GM12878 (cell line): ENCODE results near the gene UROD. TPM values are rescaled to one million over a fixed set of nuclear protein-coding genes. Genes with fewer than 3 reads are reported as not detected.
"Not testable (repeated sequence)": the region's sequence is repeated elsewhere in the genome, so short reads cannot be mapped to it uniquely, and the experiment has no call there.

Source experiments
- ATAC-seq: fragments of 200-7000 bp; cut with Tn5 transposase; 3 replicates; pipeline ENCODE4 v1.9.1; 2020; ENCODE audit warnings: mild to moderate bottlenecking, moderate library complexity
- BruUV-seq: library from RNA; stranded (reverse); fragments of 400-500 nt; replicated peaks from 2 replicates; lab custom pipeline; 2021; lab: Mats Ljungman, UMichigan
- CTCF ChIA-PET: fragments of 300-600 bp; sonication (Branson Sonifier 250); formaldehyde crosslinking; extraction: SDS; loops from one replicate; lab custom pipeline; 2021; ENCODE audit warnings: inconsistent platforms; lab: Yijun Ruan, JAX
- POLR2A ChIA-PET: fragments of 350-600 bp; formaldehyde crosslinking; extraction: SDS; loops from one replicate; lab custom pipeline; 2021; ENCODE audit warnings: inconsistent platforms; lab: Charles Lee
- RAD21 ChIA-PET: fragments of 300-600 bp; sonication (Branson Sonifier 250); formaldehyde crosslinking; loops from one replicate; lab custom pipeline; 2023; ENCODE audit warnings: antibody characterized with exemption; ENCODE audit not compliant: unreplicated experiment; lab: Charles Lee
- SMC1A ChIA-PET: fragments of 300-600 bp; sonication (Branson Sonifier 250); formaldehyde crosslinking; loops from one replicate; lab custom pipeline; 2023; ENCODE audit not compliant: unreplicated experiment, uncharacterized antibody; lab: Charles Lee
- DNase-seq: peaks from one replicate; pipeline ENCODE4 v3.0.0-alpha.2; 2011; ENCODE audit warnings: low read depth, low spot score
- FAIRE-seq: peaks from 3 replicates; lab custom pipeline; 2011; peaks lifted over from hg19 to GRCh38; lab: Jason Lieb, UNC
- H2AFZ ChIP-seq: 2 replicates; pipeline ENCODE4 v1.6.0; 2011; ENCODE audit warnings: low read depth, low read length, control low read depth; ENCODE audit not compliant: control insufficient read depth
- H3K27ac ChIP-seq: 2 replicates; pipeline ENCODE4 v1.5.1; 2011; ENCODE audit warnings: control low read depth; ENCODE audit not compliant: control insufficient read depth, insufficient read depth
- H3K27me3 ChIP-seq, 2 experiments: replicated peaks in 1 of 2; 2 replicates each; pipeline versions ENCODE4 v1.6.0 to v1.6.1; 2011; ENCODE audit warnings: low read length in 1 of 2; ENCODE audit not compliant: control insufficient read depth in 2 of 2, insufficient read depth in 2 of 2
- H3K36me3 ChIP-seq, 2 experiments: 2 replicates each; pipeline ENCODE4 v1.5.1; 2011; ENCODE audit warnings: low read length in 1 of 2; ENCODE audit not compliant: control insufficient read depth in 2 of 2, insufficient read depth in 2 of 2
- H3K4me1 ChIP-seq: 2 replicates; pipeline ENCODE4 v1.6.1; 2011; ENCODE audit warnings: mild to moderate bottlenecking, low read length, moderate library complexity, mixed read lengths; ENCODE audit not compliant: control insufficient read depth, insufficient read depth
- H3K4me2 ChIP-seq: 2 replicates; pipeline ENCODE4 v1.6.0; 2011; ENCODE audit warnings: control low read depth; ENCODE audit not compliant: control insufficient read depth, insufficient read depth
- H3K4me3 ChIP-seq: fragments of 200-600 bp; sonication (generic); 2 replicates; pipeline ENCODE4 v1.5.1; 2016
- H3K79me2 ChIP-seq: 2 replicates; pipeline ENCODE4 v1.6.0; 2011; ENCODE audit warnings: low read length; ENCODE audit not compliant: control insufficient read depth, insufficient read depth
- H3K9ac ChIP-seq: 2 replicates; pipeline ENCODE4 v1.8.0; 2011; ENCODE audit warnings: low read length, control low read depth, mixed read lengths; ENCODE audit not compliant: control insufficient read depth, insufficient read depth
- H3K9me3 ChIP-seq: replicated peaks from 3 replicates; pipeline ENCODE4 v1.5.1; 2011; ENCODE audit warnings: mild to moderate bottlenecking, low read length; ENCODE audit not compliant: control insufficient read depth, insufficient read depth
- H4K20me1 ChIP-seq: 2 replicates; pipeline ENCODE4 v1.6.0; 2011; ENCODE audit not compliant: control insufficient read depth, insufficient read depth
- E4F1 ChIP-seq: fragments of 450-650 bp; IDR thresholded peaks from 2 replicates; pipeline ENCODE4 v1.6.1; 2018; ENCODE audit warnings: borderline replicate concordance, mild to moderate bottlenecking; ENCODE audit not compliant: partially characterized antibody
- EED ChIP-seq: sonication (generic); IDR thresholded peaks from 2 replicates; pipeline ENCODE4 v1.6.1; 2016; ENCODE audit warnings: antibody characterized with exemption, low read depth
- EZH2 ChIP-seq: IDR thresholded peaks from 2 replicates; pipeline ENCODE4 v1.6.1; 2012; ENCODE audit warnings: low read depth, mild to moderate bottlenecking, control low read depth, inconsistent platforms, low read length, borderline replicate concordance; ENCODE audit not compliant: control insufficient read depth
- MEF2A ChIP-seq: IDR thresholded peaks from 2 replicates; pipeline ENCODE4 v1.6.1; 2011; ENCODE audit warnings: low read depth, mild to moderate bottlenecking, low read length, moderate library complexity; ENCODE audit not compliant: insufficient read depth
- MYC ChIP-seq: IDR thresholded peaks from 2 replicates; pipeline ENCODE4 v1.6.1; 2011; ENCODE audit warnings: mild to moderate bottlenecking, low read length, moderate library complexity, inconsistent platforms; ENCODE audit not compliant: insufficient read depth, insufficient replicate concordance, insufficient read length, severe bottlenecking
- NFXL1 ChIP-seq: fragments of 450-650 bp; IDR thresholded peaks from 2 replicates; pipeline ENCODE4 v1.6.1; 2017; ENCODE audit warnings: antibody characterized with exemption, mild to moderate bottlenecking, borderline replicate concordance
- PAX5 ChIP-seq: IDR thresholded peaks from 2 replicates; pipeline ENCODE4 v1.6.1; 2011; ENCODE audit warnings: low read depth, low read length, borderline replicate concordance
- RAD21 ChIP-seq: IDR thresholded peaks from 2 replicates; pipeline ENCODE4 v1.6.1; 2011; ENCODE audit warnings: mild to moderate bottlenecking, low read depth, low read length, moderate library complexity; ENCODE audit not compliant: insufficient read depth
- SIN3A ChIP-seq: IDR thresholded peaks from 2 replicates; pipeline ENCODE4 v1.6.1; 2012; ENCODE audit warnings: low read depth, low read length, improper control_type of control experiment
- SMARCA5 ChIP-seq: fragments of 450-650 bp; IDR thresholded peaks from 2 replicates; pipeline ENCODE4 v1.6.1; 2017; ENCODE audit warnings: mild to moderate bottlenecking
- WGBS: methylation state at CpG from one replicate; pipeline ENCODE4 v1.1.6; 2016; ENCODE audit warnings: low lambda C conversion rate; ENCODE audit not compliant: insufficient replicate concordance, insufficient coverage; ENCODE audit errors: missing lambda C conversion rate; 5-methylcytosine and 5-hydroxymethylcytosine counted together
- in situ Hi-C: fragments of 300-500 bp; cut with MboI; formaldehyde crosslinking; loops from 9 replicates; pipeline ENCODE4 v1.14.3; 2018; ENCODE audit warnings: mixed read lengths
- intact Hi-C: fragments of 100-400 bp; cut with micrococcal nuclease; formaldehyde crosslinking; loops from one replicate; pipeline ENCODE4 v1.14.2; 2022; ENCODE audit not compliant: unreplicated experiment
- polyA plus RNA-seq, 11 experiments: library from polyadenylated mRNA; depleted of rRNA in 4 of 11; unstranded in 6 of 11; stranded (reverse) in 5 of 11; fragments of >200 nt; fragmentation: Nextera tagmentation in 4 of 11; fragmentation: Illumina TruSeq in 1 of 11; extraction: Ambion mirVana in 4 of 11; extraction: Trizol in 1 of 11; gene quantifications; 1 replicate in 1 of 11; 2 replicates in 10 of 11; pipeline versions ENCODE4 v1.2.1 to v1.2.3, GENCODE V29; 2011 to 2016; ENCODE audit warnings: inconsistent platforms in 2 of 11, missing spikeins in 2 of 11, low read depth in 1 of 11
- total RNA-seq, 4 experiments: library from RNA; depleted of rRNA in 3 of 4; stranded (reverse); fragments of >200 nt in 3 of 4; fragmentation: Illumina TruSeq in 1 of 4; extraction: Trizol in 1 of 4; gene quantifications; 2 replicates each; pipeline versions ENCODE4 v1.2.1 to v1.2.3, GENCODE V29; 2013 to 2021
- TF ChIP-seq, protein P1 (sequence below): fragments of 450-650 bp; IDR thresholded peaks from 2 replicates; pipeline ENCODE4 v1.6.1; 2018; ENCODE audit warnings: mild to moderate bottlenecking, low read depth, moderate library complexity; ENCODE audit not compliant: partially characterized antibody

Gene UROD
- total and polyA plus RNA-seq, 10 of the 15 experiments (the other 5 are each of a cell fraction or from before 2014, with no cell fraction given), result 65.8 to 330 (median 102) TPM

DNA sequence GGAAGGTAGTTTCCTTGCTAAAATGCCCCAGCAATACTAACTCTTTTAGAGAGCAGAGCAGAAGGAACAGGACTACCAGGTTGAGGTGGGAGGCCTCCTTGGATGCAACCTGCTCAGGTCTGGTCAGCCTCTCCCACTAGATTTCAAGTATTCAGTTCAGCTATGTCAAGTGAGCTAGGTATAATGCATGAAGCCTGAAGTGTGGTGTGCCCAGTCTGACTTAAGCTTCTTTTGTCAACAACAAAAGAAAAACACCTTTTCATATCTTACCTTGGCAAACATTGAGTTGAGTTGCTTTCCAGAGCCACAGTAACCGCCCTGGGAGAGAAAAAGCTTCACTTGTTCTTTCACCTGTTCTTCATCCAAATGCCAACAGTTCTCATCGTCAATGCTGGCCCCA, 47.8 kb downstream of the UROD start (continued):
- TF ChIP-seq, protein P1, sequence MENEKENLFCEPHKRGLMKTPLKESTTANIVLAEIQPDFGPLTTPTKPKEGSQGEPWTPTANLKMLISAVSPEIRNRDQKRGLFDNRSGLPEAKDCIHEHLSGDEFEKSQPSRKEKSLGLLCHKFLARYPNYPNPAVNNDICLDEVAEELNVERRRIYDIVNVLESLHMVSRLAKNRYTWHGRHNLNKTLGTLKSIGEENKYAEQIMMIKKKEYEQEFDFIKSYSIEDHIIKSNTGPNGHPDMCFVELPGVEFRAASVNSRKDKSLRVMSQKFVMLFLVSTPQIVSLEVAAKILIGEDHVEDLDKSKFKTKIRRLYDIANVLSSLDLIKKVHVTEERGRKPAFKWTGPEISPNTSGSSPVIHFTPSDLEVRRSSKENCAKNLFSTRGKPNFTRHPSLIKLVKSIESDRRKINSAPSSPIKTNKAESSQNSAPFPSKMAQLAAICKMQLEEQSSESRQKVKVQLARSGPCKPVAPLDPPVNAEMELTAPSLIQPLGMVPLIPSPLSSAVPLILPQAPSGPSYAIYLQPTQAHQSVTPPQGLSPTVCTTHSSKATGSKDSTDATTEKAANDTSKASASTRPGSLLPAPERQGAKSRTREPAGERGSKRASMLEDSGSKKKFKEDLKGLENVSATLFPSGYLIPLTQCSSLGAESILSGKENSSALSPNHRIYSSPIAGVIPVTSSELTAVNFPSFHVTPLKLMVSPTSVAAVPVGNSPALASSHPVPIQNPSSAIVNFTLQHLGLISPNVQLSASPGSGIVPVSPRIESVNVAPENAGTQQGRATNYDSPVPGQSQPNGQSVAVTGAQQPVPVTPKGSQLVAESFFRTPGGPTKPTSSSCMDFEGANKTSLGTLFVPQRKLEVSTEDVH, result no peak
- no peak for TF ChIP-seq MYC
- no peak for TF ChIP-seq EED
- TF ChIP-seq SMARCA5, result no peak
- no peak for TF ChIP-seq EZH2
- no peak for TF ChIP-seq SIN3A
- TF ChIP-seq PAX5, result no peak
- no peak for TF ChIP-seq NFXL1
- no peak for TF ChIP-seq RAD21
- TF ChIP-seq MEF2A, result no peak
- no peak for TF ChIP-seq E4F1

GRCh38 chr1:45062463-45062862, 50.4 kb downstream of the UROD start:
- DNase-seq, H4K20me1 ChIP-seq, H3K36me3 ChIP-seq, intact Hi-C loops, H3K4me2 ChIP-seq, FAIRE-seq, H3K9me3 ChIP-seq, H2AFZ ChIP-seq, H3K79me2 ChIP-seq, H3K9ac ChIP-seq, BruUV-seq, H3K27ac ChIP-seq, H3K4me1 ChIP-seq, H3K4me3 ChIP-seq, CTCF ChIA-PET, ATAC-seq, SMC1A ChIA-PET, in situ Hi-C loops, RAD21 ChIA-PET, POLR2A ChIA-PET, H3K27me3 ChIP-seq: not testable (repeated sequence)
- 28% methylated on average over 4 of the region's 4 CpGs for WGBS
